HK-2 (cell line): ENCODE measurements around the gene PDZD8.
"Not testable (repeated sequence)": the region's sequence is repeated elsewhere in the genome, so short reads cannot be mapped to it uniquely, and the experiment has no call there.

Experiments
- DNase-seq: peaks from one replicate; pipeline ENCODE4 v3.0.0-alpha.2; 2018; ENCODE audit not compliant: unreplicated experiment

The PDZD8 gene

DNA sequence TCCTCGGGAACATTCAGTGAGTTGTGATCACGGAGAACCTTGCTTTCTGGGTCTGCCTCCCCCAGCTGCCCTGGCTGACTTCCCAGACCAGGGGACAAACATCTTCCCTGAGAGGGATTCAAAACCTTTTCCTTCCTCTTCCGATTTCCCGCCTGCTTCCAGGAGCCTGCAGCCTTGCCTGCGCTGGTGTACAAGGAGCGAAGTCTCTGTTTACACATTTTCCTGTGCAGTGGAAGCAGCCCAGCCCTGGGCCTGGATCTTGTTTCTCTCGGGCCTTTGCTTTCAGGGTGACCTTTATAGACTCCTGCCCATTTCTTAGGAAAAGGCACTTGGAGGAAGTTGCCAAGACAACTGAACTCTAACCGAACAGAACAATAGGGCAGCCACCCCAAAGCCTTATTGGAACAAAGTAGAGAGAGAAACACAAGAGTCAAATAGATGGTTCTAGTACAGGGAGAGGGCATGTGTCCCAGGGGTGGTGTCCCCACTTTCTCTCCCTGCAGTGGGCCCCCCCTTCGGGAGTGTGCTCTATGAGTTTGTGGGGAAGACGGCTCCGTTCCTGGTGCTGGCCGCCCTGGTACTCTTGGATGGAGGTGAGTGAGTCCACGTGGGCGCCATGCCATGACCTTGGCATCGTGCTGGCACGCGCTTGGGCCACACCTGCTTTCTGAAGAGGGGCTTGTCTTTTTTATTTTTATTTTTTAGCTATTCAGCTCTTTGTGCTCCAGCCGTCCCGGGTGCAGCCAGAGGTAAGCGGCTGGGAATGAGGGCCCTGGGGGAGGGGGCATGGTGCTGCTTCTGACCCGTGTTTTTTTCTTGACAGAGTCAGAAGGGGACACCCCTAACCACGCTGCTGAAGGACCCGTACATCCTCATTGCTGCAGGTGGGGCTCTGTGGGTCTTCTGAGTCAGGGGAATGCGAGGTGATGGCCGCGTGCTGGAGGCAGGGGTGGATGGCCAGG is 120.2 kb downstream of the PDZD8 start:
- DNase-seq = no peak

DNA sequence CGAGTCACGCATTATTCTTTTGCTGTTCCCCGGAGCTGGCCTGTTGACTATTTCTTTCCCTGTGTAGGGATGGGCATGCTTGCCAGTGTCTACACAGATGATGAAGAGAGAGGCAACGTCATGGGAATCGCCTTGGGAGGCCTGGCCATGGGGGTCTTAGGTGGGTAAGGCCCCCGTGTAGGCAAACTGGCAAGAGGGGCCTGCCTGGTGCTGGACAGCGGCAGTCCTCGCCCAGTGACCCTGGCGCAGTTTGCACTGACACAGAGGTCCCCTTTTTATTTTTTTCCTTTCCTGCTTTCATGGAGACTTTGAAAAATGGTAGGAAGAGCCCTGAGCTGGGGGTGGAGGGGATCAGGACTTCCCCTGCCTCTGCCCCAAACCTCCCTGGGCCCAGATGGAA is 120.9 kb downstream of the PDZD8 start:
- no peak for DNase-seq

DNA sequence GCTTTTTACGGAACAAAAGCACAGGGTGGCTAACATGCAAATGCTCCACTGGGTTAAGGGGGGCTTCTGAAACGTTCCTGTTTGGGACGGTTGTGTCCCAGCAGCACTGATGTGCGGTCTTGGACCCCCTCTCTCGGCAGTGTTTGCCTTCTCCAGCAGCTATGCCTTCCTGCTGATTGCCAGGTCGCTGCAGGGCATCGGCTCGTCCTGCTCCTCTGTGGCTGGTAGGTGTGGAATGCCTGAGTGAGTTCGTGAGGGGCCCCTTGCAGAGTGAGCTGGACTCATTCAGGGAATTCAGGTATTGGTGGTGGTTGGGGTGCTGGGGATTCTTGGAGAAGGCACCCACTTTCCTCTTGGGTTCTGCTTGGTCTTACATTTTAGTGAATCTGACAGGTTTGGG is 121.3 kb downstream of the PDZD8 start:
- DNase-seq = no peak

DNA sequence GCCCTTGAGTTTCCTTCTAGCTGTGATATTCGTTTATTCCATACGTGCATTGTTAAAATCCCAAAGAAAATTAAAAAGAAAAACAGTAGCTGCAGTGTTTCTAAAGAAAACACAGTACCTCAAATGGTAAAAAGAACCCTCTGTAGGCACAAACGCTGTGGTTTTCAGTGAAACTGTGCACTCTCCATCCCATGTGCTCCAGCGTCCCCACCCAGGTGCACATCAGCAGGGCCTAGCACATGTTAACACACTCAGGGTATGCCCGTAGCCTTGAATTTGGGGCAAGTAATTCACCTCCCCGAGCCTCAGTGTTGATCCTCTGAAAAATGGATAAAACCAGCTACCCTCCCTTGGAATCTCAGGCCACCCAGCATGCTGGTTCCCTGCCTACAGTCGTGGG is 124.8 kb downstream of the PDZD8 start:
- DNase-seq = no peak

DNA sequence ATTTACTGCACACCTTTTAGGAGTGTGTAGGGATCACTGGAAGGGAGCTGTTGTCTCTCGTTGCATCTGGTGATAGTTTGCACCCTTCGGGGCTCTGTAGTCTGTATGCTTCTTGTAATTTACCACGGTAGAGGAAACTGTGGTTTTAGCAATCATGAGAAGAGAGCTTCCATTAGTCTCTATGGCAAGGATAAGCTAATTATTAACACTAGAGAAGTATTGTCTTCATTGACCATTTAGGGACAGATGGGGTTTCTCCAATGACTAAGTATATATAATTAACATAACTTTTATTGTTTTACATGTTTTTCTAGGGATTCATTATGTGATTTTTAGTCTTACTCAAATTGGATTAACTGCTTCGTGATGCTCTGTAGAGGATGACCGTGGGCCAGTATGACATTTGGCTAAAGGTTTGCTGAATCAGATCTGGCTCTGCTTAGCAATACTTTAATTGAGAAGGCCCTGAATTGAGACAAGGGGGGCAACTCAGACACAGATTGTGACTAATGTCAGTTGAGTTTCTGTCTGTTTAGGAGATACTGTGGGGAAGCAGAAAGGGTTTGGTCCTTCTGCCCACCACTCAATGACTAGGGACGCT is 125.6 kb downstream of the PDZD8 start:
- DNase-seq = no peak

DNA sequence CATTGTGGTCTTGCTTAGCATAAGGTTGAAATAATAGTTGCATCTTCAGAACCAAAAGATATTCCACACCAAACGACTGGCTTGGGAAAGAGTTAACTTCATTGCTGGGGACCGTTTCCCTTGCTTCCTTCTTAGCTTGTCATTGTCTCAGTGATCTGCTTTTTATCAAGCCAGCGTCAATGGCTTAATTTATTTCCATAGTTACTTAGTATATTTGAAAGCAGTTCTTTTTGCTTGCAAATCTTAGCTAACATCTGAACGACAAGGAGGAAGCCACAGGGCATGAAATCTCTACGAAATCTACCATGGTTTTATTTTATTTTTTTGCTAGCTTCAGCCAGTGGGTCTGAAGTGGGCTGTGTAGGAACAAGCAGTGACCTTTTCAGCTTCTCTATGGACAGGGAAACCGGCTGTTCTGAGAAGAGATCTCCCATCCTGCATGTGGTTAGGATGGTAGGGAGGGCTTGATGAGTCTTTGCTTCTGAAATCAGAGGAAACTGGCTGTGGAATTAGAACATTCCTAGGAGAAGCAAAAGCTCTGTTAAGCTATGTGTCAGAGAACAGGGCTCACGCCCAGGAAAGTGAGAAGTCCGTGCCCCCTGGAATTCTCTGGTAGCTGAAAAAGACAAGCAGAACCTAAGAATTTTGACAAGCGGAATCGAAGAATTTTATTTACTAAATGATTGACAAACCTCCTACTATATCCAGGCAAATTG is 126.3 kb downstream of the PDZD8 start:
- no peak for DNase-seq

DNA sequence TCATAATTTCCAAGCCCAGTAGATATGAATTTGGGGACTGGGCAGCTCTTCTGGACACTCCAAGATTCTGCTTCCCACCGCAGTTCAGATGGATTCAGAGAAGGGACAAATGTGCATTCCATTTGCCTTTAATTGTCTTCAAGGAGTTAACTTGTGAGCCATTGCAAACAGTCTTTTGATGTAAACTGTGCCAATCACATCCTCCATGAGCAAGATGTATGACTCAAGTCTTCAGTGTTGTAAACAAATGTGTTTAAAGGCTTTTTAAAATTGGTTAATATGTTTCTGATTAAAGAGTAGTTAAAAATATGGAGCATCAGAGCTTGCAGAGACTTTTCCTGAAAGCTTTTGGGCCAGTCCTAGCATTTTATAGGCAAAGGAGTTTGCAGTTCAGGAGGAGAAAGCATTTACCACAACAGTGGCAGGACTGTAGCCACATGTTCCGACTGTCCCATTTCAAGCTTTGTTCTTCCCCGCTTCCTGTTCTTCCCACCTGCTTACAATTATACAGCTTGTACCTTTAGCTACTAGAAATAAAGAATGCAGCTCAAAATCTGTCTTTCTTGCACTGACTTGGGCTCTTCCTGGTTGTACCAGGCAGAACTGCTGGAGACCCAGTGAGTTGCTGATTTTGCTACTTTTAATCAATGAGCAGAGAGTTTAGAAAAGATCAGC is 128.1 kb downstream of the PDZD8 start:
- DNase-seq = no peak

DNA sequence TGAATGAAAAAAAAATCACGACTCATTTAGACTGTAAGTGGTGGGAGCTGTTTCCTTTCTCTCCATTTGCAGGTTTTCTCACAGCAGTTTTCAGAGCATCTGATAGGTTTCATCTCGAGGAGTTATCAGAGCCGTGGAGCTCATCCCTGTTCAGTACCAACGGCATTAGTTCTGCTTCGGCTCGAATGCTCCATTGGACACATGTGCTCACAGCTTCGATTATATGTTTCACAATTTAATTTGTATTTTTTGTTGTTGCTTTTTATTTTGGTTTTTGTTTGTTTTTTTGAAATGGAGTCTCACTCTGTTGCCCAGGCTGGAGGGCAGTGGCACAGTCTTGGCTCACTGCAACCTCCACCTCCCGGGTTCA is 132.8 kb downstream of the PDZD8 start:
- DNase-seq = no peak

DNA sequence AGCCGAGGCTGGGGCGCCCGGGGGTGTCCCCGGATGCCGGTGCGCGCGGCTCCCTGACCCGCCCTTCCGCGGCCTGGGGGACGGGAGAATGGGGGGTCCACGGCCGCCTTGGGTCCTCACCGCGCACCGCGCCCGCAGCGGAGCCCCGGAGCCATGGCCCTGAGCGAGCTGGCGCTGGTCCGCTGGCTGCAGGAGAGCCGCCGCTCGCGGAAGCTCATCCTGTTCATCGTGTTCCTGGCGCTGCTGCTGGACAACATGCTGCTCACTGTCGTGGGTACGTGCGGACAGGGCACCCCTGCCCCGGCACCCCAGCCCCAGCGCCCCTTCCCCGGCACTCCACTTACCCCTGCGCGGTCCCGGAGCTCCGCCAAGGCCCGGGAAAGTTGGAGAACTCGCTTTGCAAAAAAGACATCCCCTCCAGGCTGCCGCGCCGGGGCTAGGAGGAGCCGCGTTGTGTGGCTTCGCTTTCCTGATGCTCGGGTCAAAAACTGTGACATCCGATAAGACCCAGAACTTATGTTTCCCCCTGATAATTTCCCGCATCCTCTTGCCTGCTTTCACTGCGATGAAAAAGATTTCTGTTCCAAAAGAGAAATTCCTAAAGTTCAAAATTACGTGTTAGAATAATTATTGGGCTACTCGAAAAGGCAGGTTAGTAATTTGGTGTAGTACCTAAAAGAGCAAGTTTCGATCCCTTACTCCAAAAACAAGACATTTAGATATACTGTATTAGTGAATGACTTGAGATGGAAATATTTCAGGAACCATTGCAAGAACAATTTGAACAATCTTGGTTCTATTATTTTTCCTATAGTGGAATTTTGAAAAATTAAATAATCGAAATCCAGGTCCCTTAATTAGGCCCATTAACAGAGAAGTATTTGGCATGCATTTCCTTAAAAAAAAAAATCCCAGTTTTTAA is 133.4 kb downstream of the PDZD8 start:
- DNase-seq = no peak

DNA sequence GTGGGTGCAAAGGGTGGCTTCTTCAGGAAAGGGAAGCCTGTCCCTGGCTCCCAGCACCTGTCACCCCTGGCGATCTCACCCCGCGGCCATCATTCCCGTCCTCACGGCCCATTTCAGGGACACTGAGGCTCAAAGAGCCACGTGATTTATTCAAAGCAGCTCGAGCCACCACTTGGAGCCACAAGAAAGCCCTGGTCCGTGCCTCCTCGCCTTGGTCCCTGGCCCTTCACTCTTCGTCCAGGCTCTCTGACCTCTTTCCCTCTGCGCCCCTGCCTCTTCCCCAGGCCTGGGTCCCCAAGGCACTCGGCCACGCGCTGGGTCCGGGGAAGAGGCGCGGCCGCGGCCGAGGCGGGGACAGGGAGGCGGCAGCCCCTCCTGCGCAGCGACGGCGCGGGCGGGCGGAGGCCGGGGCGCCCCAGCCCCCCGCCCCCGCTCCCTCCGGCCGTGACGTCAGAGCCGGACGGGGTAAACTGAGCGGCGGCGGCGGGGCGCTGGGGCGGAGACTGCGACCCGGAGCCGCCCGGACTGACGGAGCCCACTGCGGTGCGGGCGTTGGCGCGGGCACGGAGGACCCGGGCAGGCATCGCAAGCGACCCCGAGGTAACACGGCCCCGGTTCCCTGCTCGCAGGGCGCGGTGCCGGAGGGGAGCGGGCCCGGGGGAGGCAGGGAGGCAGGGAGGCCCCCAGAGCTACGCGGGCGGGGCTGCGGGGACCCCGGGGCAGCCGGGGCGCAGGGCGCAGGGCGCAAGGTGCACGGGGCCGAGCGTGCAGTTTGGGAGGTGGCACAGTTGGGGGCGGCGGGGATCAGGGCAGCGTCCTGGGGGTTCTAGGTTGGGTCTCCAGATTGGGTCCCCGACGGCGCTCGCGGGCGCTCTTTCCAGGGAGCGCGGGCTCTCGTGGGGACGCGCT is 134.4 kb downstream of the PDZD8 start, which contains the start of gene SLC18A2:
Gene SLC18A2, plus strand, starts transcription at position 494 of the 909 bp plus-strand sequence. CDS start 580 bp downstream, outside the sequence.
- no peak for DNase-seq

DNA sequence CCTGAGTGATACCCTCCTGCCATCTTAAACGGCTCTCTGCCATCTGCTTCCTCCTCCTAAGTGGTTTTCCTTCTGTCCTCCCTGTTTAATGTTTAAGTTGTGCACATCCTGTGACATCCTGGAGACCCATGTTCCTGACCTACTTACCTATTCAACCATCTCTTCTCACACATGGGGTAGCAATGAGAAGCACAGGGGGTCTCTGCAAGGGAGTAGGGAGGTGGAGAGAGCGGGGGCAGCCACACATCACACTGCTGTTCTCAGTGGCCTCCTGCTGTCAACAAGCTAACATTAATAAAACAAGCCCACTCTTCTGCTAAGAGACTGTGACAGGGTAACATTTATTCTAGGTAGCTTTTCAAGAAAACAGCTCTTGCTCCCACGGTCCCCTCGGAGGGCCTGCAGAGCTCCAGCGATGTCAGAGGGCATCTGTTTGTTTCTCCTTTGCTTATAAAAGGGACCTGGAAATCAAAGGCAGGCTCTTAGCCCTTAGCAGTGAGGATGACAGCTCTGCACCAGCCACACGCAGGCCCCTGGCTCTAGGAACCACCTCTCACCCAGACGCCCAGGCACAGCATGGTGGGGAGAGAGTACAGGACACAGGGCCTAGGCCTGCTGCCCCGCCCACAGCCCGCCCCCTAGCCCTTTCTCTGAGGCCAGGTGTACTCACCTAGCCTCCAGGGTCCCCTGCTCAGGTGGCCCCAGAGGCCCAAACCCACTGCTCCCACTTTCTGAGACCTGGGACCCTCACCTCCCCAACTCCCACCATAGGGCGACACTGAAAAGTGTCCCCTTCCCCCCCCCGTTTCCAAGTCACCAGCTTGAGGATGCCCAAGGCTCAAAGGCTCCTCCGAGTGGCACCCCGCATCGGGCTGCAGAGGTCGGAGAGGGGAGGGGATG is 135.3 kb downstream of the PDZD8 start:
- DNase-seq = no peak

DNA sequence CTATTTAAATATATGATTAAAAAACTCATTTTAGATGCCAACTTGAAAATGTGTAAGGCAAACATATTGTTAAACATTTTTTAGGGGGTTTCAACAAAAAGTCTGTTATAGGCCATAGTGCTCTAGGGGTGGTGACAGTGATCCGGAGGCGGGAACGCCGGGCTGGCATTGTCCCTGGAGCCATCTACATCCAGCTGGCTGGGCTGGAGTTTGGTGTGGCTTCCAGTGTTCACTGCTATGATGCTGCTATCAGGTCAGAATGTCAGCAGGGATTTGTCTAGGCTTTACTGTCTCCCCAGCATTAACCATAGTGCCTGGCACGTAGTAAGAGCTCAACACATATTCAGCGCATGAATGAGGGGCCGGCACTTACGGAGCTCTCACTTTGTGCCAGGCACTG is 136.2 kb downstream of the PDZD8 start:
- no peak for DNase-seq

DNA sequence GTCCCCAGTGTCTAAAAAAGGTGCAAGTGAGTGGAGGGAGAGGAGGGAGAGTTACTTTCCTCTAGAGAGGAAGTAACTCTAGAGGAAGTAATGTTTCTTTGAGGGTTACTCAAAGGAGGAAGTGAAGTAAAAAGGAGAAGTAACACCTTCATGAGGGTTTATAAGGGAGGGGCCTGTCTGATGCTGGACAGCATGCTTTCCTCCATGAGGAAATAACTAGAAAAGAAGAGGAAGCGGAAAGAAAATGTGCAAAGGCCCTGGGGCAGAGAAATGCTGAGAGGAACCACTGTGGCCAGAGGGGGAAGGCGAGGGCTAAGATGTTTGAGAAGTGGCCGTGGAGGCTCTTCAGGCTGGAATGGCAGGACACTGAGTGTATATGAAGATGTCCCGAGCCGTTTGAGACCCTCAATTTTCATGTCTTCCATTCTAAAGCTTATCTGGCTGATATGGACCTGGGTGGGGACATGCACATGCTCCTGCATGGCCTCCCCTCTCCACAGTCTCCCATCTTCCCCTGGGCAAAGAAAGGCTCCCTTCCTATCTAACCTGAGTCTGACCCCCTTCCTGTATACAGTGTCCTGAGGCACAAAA is 137.7 kb downstream of the PDZD8 start:
- DNase-seq = no peak

DNA sequence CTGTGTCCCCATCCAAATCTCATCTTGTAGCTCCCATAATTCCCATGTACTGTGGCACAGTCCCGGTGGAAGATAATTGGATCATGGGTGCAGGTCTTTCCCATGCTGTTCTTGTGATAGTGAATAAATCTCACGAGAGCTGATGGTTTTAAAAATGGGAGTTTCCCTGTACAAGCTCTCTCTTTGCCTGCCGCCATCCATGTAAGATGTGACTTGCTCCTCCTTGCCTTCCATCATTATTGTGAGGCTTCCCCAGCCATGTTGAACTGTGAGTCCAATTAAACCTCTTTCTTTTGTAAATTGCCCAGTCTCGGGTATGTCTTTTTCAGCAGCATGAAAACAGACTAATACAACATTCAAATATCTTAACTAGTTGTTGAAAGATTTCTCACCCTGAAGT is 145.1 kb downstream of the PDZD8 start:
- DNase-seq = not testable (repeated sequence)

DNA sequence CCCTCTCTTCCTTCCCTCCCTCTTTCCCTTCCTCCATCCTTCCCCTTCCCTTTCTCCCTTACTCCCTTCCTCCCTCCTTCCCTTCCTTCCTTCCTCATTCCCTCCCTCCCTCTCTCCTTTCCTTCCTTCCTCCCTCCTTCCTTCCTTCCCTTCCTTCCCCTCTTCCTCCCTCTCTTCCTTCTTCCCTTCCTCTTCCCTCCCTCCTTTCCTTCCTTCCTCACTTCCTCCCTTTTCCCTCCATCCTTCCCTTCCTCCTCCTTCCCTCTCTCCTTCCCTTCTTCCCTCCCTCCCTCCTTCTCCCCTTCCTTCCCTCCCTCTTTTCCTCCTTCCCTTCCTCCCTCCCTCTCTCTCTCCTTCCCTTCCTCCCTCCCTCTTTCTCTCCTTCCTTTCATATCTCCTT is 147.0 kb downstream of the PDZD8 start:
- DNase-seq = no peak
